Subcutaneous abdominal adipose tissue (tissue), 5 donors: ENCODE measurements around the gene MTMR3.

Source experiments
- H3K27ac ChIP-seq: one replicate; pipeline ENCODE4 v1.7.0; 2013; ENCODE audit warnings: low read depth, mild to moderate bottlenecking, inconsistent platforms, low read length, moderate library complexity
- H3K27me3 ChIP-seq, 5 donors: one replicate each; pipeline ENCODE4 v1.7.0; 2013; ENCODE audit warnings: low read length in 5 of 5, inconsistent platforms in 1 of 5; ENCODE audit not compliant: control insufficient read depth in 5 of 5, insufficient read depth in 4 of 5
- H3K36me3 ChIP-seq, 5 donors: one replicate each; pipeline ENCODE4 v1.7.0; 2013; ENCODE audit warnings: low read length in 5 of 5; ENCODE audit not compliant: control insufficient read depth in 5 of 5, insufficient read depth in 5 of 5
- H3K4me1 ChIP-seq, 5 donors: one replicate each; pipeline ENCODE4 v1.7.0; 2013; ENCODE audit warnings: low read length in 5 of 5, mild to moderate bottlenecking in 3 of 5, moderate library complexity in 1 of 5; ENCODE audit not compliant: control insufficient read depth in 5 of 5, insufficient read depth in 5 of 5
- H3K4me3 ChIP-seq, 5 donors: one replicate each; pipeline ENCODE4 v1.7.0; 2013; ENCODE audit warnings: low read length in 5 of 5, low read depth in 1 of 5
- H3K9ac ChIP-seq, 5 donors: one replicate each; pipeline ENCODE4 v1.7.0; 2013; ENCODE audit warnings: low read length in 5 of 5, mild to moderate bottlenecking in 4 of 5, moderate library complexity in 3 of 5
- H3K9me3 ChIP-seq, 5 donors: one replicate each; pipeline ENCODE4 v1.7.0; 2013; ENCODE audit warnings: low read length in 5 of 5; ENCODE audit not compliant: control insufficient read depth in 5 of 5
- donor health status: healthy.
- donor health status: healthy.
- donor health status: healthy.
- donor health status: healthy.
- donor health status: healthy.

MTMR3 gene

DNA sequence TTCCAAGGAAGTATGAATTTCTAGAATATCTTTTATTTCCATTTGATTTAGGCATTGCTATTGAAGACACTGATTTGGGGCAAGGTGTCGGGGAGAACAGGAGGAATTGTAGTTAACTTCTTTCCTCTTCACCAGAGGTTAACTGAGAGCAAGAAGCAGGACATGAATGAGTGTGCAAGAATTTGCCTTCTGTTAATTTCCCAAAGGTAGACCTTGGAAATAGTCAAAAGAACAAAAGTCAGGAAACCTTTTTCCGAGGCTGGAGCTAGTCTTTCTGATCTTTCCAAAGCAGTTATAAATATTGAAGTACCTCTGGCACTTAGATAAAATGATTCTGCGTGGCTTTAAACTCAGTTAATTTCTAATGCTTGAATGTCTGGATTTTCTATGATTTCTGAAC, 66.9 kb downstream of the MTMR3 start:
- Histone ChIP-seq H3K4me1 (peaks cover 2 to 14% (median 13%) of the 10 kb centered on the region in 5 donors), H3K4me3 (no peak overlapping the region), H3K27ac (no peak overlapping the region), H3K27me3 (no peaks in the 10 kb centered on the region), H3K9ac (no peak overlapping the region), H3K9me3 (no peaks in the 10 kb centered on the region), H3K36me3 (no peaks in the 10 kb centered on the region)

DNA sequence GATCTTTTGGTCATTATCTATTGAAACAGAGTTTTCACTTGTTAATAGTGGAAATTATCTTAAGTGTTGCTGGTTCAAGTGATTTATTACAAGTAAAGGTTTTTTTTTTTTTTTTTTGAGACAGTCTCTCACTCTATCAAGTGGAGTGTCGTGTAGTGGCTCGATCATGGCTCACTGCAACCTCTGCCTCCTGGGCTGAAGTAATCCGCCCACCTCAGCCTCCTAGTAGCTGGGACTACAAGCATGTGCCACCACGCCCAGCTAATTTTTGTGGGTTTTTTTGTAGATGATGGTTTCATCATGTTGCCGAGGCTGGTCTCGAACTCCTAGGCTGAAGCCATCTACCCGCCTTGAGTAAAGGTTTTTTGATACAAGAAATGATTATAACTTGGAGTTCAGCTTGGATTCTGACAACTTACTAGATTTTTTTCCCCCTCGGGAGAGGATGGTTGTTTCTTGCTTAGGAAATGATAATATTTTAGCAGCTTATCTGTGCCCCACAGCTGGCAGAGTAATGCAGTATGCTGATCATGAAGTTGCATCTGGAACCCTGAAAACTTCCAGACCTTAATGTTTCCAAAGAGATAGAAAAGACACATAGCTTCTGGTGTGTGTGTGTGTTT, 68.9 kb downstream of the MTMR3 start:
- Histone ChIP-seq H3K27ac (no peak overlapping the region), H3K4me3 (no peak overlapping the region), H3K9ac (no peak overlapping the region), H3K9me3 (no peaks in the 10 kb centered on the region), H3K27me3 (no peaks in the 10 kb centered on the region), H3K4me1 (peaks cover 2 to 14% (median 13%) of the 10 kb centered on the region in 5 donors), H3K36me3 (no peaks in the 10 kb centered on the region)

DNA sequence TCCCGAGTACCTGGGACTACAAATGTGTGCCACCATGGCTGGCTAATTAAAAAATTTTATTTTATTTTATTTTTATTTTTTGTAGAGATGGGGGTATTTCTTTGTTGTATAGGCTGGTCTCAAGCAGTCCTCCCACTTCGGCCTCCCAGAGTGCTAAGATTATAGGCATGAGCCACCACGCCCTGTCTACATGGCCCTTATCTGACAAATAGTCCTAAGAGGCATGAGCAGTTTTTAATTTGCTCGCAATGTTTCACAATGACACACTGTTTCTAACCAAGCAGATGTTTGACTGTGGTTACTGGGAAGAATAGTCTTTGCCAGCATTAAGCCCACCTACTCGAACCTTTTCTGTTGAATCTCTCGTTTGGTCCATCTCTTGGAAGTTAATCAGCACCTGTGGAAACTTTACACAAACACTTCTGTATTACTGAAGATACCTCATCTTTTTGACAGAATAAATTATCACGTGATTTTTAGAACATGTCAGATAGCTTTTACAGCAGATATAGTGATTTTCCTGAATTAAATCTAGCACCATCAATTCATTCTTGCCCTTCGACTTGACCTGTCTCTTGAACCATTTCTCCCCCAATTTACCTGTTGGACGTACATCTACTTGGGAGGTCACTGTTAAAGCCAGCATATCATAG, 71.4 kb downstream of the MTMR3 start:
- Histone ChIP-seq H3K4me1 (peaks cover 0 to 5% (median 4%) of the 10 kb centered on the region in 5 donors), H3K9me3 (no peaks in the 10 kb centered on the region), H3K4me3 (no peak overlapping the region), H3K27ac (no peak overlapping the region), H3K27me3 (no peaks in the 10 kb centered on the region), H3K36me3 (peaks cover 0 to 4% (median 0%) of the 10 kb centered on the region in 5 donors), H3K9ac (no peak overlapping the region)

DNA sequence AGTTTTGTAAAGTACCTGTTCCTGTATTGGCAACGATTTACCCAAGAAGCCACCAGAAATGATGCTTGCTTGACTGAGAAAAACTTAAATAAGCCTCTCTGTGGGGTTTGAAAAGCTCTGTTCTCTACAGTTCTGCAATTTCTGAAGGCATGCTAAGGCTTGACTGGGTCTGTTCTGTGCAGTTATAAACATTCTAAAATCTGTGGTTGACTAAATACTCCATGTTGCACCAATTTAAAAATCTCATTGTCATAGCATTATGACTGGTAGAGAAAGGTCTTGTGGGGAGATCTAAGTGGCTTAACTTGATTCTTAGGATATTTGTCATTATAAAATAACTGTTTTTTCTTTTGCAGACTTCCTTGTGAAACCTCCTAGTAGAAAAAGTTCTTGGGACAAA, 73.7 kb downstream of the MTMR3 start:
- Histone ChIP-seq H3K4me1 (peaks cover 0 to 4% (median 0%) of the 10 kb centered on the region in 5 donors), H3K27ac (no peak overlapping the region), H3K9ac (no peak overlapping the region), H3K4me3 (no peak overlapping the region), H3K27me3 (no peaks in the 10 kb centered on the region), H3K9me3 (no peaks in the 10 kb centered on the region), H3K36me3 (peaks cover 0 to 4% (median 0%) of the 10 kb centered on the region in 5 donors)

DNA sequence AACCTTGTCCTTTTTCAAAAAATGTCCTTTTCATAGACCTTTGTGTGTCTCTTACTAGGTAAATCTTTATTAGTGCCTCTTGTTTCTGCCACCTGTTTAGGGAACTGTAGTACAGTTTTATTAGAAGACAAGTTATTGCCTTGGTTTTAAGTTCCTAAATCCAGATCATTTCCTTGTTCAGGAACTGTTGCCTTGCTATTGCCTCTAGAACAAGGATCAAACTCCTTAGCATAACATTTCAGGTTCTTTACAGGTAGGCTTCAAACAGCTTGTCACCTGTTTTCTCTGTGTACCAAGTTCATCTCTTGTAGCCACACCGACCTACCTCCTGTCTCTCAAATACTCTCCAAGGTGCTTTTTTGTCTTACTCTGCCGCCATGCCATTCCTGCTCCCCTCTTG, 75.2 kb downstream of the MTMR3 start:
- Histone ChIP-seq H3K9me3 (no peaks in the 10 kb centered on the region), H3K27me3 (no peaks in the 10 kb centered on the region), H3K4me3 (no peak overlapping the region), H3K4me1 (peaks cover 0 to 2% (median 0%) of the 10 kb centered on the region in 5 donors), H3K27ac (no peak overlapping the region), H3K9ac (no peak overlapping the region), H3K36me3 (peaks cover 0 to 4% (median 2%) of the 10 kb centered on the region in 5 donors)

DNA sequence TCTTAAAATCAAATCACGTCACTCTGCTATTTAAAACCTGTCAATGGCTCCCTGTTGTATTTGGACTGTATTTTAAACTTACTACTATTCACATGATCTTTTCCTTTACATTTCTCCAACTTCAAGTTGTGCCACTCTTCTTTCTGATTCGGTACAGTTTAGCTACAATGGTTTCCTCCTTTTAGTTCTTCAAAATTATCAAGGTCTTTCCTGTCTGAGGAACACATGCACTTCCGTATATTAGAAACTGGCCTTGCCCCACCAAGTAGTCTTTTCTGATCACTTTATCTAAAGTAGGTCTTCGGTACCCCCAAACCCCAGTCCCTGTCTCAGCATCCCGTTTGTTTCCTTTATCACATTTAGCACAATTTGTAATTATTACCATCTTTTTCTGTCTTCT, 81.8 kb downstream of the MTMR3 start:
- Histone ChIP-seq H3K9me3 (no peaks in the 10 kb centered on the region), H3K36me3 (peaks cover 0 to 5% (median 2%) of the 10 kb centered on the region in 5 donors), H3K4me3 (no peak overlapping the region), H3K27me3 (no peaks in the 10 kb centered on the region), H3K4me1 (peaks cover 0 to 6% (median 0%) of the 10 kb centered on the region in 5 donors), H3K9ac (no peak overlapping the region), H3K27ac (no peak overlapping the region)

DNA sequence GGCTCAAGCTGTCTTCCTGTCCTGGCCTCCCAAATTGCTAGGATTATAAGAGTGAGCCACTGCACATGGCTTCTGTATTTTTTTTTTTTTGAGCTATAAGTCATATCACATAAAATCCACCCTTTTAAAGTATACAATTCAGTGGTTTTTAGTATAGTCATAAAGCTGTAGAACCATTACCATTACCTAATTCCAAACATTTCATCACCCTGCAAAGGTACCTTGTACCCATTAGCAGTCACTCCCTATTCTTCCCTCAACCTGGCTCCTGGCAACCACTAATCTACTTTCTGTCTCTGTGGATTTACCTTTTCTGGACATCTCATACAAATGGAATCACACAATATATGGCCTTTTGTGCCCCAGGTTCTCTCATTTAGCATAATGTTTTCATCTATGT, 84.5 kb downstream of the MTMR3 start:
- Histone ChIP-seq H3K27me3 (no peaks in the 10 kb centered on the region), H3K27ac (no peak overlapping the region), H3K9ac (no peak overlapping the region), H3K4me3 (no peak overlapping the region), H3K4me1 (peaks cover 0 to 5% (median 0%) of the 10 kb centered on the region in 5 donors), H3K36me3 (peaks cover 0 to 9% (median 2%) of the 10 kb centered on the region in 5 donors), H3K9me3 (no peaks in the 10 kb centered on the region)

DNA sequence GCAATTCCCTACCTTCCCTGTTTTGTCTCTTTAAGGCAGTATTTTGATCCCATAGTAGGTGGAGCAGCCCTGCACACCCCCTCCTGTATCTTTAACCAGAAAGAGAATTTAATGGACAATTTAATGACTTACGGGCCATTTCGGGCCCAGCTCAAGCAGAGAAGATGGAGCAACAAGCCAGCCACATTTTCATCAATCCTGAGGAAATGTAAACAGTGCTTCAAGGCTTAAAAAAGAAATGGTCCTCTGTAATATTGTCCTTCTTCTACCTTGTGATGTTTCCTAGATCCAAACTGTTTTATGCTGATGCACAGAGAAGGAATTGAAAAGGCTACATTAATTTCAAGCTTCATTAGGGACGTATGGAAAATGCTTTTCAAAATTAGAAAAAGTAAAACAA, 88.6 kb downstream of the MTMR3 start:
- Histone ChIP-seq H3K4me3 (no peak overlapping the region), H3K9ac (no peak overlapping the region), H3K9me3 (no peaks in the 10 kb centered on the region), H3K36me3 (peaks cover 0 to 7% (median 2%) of the 10 kb centered on the region in 5 donors), H3K27ac (no peak overlapping the region), H3K27me3 (no peaks in the 10 kb centered on the region), H3K4me1 (no peaks in the 10 kb centered on the region)

DNA sequence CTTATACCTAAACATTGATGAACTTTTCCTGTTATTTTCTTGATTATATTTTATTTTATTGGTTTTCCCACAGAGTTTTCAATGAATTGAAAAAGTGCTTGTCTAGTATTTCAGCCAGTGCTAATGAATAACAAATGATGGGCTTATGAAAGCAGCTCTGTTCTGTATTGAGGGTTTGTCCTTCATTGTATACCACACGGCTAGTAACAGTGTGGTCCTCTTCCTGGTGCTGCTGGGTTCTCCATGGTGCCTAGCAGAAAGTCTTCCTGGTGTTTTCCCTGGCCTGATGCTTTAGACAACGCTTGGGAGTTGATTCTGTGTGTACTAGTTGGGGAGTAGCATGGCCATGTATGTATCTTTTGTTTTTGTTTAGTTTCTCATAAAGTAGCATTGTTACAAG, 89.1 kb downstream of the MTMR3 start:
- Histone ChIP-seq H3K9me3 (no peaks in the 10 kb centered on the region), H3K9ac (no peak overlapping the region), H3K36me3 (peaks cover 0 to 7% (median 2%) of the 10 kb centered on the region in 5 donors), H3K27ac (no peak overlapping the region), H3K4me3 (no peak overlapping the region), H3K4me1 (no peaks in the 10 kb centered on the region), H3K27me3 (no peaks in the 10 kb centered on the region)

DNA sequence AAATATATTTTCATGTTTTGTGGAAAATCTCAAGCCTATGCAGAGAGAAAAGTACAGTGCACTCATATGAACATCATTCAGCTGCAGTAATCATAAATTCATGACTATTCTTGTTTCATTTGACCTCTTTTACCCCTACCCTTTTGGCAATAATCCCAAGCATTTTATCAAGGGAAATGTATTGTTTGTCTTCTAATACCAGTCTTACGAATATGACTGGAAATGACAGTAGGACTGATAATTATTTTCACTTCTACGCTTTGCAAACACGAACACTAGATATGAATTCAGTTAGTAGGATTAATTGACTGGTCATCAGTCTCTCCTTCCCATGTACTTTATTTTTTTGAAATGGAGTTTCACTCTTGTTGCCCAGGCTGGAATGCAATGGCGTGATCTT, 90.3 kb downstream of the MTMR3 start:
- Histone ChIP-seq H3K36me3 (peaks cover 0 to 7% (median 4%) of the 10 kb centered on the region in 5 donors), H3K27me3 (no peaks in the 10 kb centered on the region), H3K9me3 (no peaks in the 10 kb centered on the region), H3K4me1 (peaks cover 0 to 7% (median 3%) of the 10 kb centered on the region in 5 donors), H3K9ac (no peak overlapping the region), H3K4me3 (no peak overlapping the region), H3K27ac (no peak overlapping the region)
